SH-SY5Y (cell line): ENCODE measurements around the gene GPR39.

ENCODE experiments used
- GATA2 ChIP-seq: IDR thresholded peaks from 2 replicates; pipeline ENCODE4 v1.6.1; 2011; ENCODE audit warnings: mild to moderate bottlenecking, low read depth, low read length
- GATA3 ChIP-seq: IDR thresholded peaks from 2 replicates; pipeline ENCODE4 v1.6.1; 2011; ENCODE audit warnings: low read depth, mild to moderate bottlenecking, low read length, moderate library complexity

Gene GPR39

DNA sequence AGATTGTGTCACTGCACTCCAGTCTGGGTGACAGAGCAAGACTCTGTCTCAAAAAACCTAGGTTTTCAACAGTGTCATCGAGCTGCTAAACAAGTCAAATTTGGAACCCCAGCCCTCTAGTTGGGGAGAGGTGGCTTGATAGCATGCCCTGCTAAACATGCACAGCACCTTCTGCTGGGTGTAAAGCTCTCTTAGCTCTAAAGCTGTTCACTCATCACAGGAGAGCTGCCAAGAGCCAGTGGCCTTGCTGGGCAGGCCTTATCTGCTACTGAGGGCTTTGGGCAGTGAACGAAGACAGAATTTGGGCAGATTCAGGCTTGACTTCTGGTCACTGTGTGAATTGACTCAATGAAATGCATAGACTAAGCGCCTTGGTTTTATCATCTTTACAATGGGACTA is 152.1 kb downstream of the GPR39 start:
- no peak for TF ChIP-seq GATA2
- TF ChIP-seq GATA3 = no peak

DNA sequence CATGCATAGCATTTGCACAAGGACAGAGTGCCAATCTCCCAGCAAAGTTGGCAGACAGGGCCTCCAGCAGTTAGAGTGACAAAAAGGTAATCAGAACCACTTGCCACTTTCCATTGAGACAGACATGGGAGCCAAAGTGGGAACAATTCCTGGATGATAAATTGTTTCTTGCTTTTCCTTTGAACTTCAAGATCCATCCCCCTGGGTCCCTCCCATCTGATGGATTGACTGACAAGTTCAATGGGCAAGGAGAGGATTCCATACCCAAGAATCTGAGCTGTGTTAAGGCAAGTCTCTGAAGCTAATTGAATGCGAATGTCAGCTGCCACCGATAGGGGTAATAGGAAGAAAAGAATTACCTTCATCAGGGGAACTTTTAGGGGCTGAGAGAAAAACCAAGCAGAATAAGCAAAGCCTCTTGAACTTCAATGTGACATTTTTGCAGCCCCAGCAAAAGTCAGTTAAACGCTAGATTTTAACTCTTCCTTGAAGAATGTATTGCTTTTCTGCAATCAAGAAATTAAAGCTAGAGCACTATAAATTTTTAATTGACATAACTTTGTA is 156.9 kb downstream of the GPR39 start:
- TF ChIP-seq GATA3 = no peak
- no peak for TF ChIP-seq GATA2

- no peak for TF ChIP-seq GATA3
- TF ChIP-seq GATA2 = no peak
Measured at GRCh38 chr2:132577686-132578085, 161.1 kb downstream of the GPR39 start.

DNA sequence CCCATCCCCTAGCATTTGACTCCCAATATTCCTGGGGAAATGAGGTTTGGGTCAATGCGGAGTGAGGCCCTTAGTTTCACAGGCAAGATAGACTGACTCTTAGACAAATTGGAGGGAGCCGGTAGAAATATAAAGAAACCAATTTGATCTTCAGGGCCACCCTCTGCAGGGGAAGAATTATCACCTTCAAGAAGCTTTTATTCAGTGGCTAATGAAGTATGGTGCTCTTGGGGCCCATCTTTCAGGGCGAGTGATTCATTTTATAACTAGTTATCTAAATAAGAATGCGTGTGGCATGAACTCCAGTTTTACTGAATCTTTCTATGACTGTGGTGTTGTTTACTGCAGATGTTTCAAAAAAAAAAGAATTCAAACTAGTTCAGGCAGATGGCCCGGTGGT is 165.0 kb downstream of the GPR39 start:
- no peak for TF ChIP-seq GATA2
- TF ChIP-seq GATA3 = no peak

GRCh38 chr2:132581991-132582738 is 165.6 kb downstream of the GPR39 start:
- no peak for TF ChIP-seq GATA2
- TF ChIP-seq GATA3 = no peak

DNA sequence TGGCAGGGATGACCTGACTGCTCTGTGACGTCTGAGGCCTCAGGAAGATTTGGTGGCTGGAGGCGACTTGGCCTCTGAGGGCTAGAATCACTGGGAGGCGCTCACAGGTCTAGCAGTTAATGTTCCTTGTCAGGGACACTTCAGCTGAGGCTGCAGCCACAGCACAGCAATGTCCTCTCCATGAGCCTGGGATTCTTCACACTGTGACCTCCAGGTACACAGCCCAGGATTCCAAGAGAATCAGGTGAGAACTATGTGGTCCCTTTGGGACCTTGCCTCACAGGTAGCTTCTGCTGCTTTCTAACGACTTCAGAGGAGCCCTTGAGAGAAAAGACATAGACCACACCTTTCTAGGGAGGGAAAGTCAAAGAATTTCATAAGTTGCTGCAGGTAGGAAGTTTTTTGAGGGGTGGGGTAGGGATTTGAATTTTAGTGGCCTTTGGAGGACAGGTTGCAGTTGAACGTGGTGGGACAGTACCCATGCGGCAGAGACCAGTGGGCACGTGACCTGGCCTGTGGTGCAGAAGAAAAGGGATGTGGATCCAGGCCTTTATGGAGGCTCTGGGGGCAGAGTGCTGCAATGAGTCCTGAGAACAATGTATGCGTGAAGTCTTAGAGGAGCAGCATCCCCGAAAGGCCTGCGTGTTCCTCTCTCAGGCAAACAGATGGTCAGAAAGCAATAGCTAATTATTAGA is 167.2 kb downstream of the GPR39 start:
- no peak for TF ChIP-seq GATA2
- no peak for TF ChIP-seq GATA3

GRCh38 chr2:132584976-132585817 is 168.6 kb downstream of the GPR39 start:
- TF ChIP-seq GATA3 = no peak
- no peak for TF ChIP-seq GATA2

DNA sequence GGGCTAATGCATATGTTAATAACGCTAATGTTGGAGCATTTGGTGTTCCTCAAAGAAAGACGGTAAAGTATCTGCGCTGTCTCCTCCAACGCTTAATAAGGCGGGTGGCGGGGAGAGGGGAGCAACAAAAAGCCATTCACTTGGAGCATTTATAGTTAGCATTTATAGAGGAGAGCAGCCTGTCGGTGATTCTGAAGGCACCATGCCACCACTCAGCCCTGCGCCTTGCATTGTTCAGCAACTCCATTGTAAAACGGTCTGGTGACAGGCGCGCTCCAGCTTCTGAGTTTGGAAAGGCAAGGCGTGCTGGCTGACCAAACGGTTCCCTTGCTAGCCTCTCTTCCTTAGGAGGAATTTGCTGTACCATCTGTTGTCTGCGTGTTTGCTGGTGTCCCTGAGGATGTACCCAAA is 169.5 kb downstream of the GPR39 start:
- TF ChIP-seq GATA2 (no peak), GATA3 (no peak)

DNA sequence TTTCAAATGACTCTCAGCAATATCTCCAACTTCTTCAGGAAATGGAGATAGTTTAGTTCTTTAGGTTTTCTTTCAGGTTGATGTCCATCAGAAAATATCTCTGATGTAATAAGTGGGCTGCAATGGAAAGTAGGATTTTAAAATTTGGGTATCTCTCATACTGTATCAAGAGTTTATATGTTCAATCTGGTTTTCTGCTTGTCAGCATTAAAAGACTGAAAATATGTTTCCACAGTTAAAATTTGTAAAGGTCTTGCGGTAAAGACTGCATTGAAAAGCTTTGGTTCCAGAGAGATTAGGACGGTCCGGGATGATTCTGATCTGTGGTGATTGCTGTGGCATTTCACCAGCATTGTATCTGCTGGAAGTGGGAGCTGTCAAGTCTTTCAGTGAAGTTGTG is 170.2 kb downstream of the GPR39 start:
- no peak for TF ChIP-seq GATA2
- no peak for TF ChIP-seq GATA3

DNA sequence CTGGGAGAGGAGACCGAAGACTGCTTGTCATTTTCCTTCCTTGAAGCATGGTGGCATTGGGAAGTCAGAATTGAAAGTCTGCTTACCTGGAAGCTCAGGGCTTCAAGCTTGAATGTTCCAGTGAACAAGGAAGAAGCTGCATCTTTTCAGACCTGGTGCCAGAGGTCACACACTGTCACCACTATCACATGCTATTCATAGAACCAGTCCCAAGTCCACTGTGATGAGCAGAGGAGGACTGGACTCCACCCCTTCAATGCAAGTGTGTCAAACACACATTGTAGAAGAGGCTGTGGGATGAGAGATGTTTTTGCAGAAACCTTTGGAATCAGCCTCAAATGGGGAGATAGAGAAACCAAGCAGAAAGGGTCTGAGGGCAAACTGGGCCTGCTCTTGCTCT is 172.0 kb downstream of the GPR39 start:
- TF ChIP-seq GATA2 (no peak), GATA3 (no peak)

DNA sequence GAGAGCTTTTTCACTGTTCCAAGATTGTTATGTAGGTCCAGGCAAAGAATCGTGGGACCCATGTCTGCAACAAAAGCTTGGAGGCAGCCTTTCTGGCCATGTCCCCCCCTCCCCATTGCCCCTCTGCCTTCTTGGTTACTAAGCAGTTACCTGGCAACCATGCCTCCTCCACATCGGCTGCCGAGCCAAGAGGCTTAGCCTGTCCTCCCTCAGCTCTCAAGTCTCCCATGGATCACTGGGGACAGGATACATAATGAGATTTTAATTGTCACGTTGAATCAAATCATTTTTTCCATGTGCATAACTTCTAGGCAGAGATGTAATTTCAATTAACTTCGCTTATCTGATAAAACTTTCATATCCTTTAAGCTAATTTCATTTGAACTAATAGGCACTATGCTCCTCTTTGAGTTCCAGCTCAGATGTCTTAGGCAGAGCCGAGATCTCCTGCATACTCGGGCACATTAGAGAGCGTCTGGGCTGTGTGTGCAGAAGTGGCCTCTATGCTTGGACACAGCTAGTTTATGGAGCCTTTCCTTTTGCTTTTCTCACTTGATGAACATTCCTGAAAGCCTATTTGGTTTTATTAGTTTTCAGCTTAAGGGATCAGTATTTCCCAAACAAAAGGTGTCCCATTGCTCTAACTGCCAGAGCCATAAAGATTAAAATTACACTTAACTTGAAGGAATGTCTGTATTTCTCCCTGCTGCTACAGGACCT is 172.7 kb downstream of the GPR39 start:
- TF ChIP-seq GATA3 (no peak), GATA2 (no peak)

GRCh38 chr2:132589966-132590365 is 173.4 kb downstream of the GPR39 start:
- TF ChIP-seq GATA3 = no peak
- no peak for TF ChIP-seq GATA2

DNA sequence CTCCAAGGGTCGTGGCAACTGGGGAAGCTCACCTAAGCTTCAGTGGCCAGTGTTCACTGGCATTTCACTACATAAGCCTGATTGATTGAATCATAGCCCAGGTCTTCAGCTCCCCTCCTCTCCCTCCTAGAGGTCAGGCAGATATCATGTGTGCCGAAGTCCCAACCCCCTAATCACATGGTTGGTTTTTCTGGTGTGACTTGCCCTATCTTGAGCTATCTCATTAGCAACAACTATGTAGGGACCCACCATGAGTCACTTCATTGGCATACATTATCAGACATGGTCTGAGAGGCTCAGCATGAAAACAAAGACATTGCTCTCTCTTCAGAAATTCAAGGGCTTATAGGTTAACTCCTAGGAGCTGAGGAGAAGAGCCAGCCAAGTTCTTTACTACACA is 176.6 kb downstream of the GPR39 start:
- TF ChIP-seq GATA2 (no peak), GATA3 (no peak)

DNA sequence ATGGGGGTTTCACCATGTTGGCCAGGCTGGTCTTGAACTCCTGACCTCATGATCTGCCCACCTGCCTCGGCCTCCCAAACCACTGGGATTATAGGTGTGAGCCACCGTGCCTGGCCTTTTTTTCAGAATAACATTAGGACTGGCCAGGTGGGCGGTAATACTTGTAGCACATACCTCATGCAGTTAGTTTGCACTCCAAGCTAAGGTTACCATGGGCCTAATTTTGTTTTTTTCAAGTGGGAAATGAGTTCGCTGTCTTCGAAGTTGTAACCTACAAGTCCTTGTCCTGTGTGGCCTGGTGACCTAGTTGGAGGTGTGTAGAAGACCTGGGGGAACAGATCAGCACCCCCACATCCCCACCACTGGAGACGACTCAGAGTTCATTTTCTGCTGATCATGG is 178.6 kb downstream of the GPR39 start:
- TF ChIP-seq GATA3 (no peak), GATA2 (no peak)

- no peak for TF ChIP-seq GATA3
- no peak for TF ChIP-seq GATA2
Measured at GRCh38 chr2:132595693-132596092, 179.1 kb downstream of the GPR39 start.
